ENCODE measurements around the gene KLHL26.

Gene KLHL26

DNA sequence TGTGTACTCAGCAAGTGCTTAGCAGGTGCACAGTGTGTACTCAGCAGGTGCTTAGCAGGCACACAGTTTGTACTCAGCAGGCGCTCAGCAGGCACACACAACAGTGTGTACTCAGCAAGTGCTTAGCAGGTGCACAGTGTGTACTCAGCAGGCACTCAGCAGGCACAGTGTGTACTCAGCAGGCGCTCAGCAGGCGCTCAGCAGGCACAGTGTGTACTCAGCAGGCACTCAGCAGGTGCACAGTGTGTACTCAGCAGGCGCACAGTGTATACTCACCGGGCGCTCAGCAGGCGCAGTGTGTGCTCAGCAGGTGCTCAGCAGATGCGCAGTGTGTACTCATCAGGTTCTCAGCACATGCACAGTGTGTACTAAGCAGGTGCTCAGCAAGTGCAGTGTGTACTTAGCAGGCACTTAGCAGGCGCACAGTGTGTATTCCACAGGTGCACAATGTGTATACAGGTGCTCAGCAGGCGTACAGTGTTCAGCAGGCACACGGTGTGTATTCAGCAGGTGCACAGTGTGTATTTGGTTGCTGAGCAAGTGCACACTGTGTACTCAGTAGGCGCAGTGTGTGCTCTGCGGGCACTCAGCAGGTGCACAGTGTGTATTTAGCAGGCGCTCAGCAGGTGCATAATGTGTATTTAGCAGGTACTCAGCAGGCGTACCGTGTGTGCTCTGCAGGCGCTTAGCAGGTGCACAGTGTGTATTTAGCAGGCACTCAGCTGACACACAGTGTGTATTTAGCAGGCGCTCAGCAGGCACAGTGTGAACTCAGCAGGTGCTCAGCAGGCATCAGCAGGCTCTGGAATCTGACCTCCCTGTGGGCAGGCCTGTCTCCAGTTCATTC lies 61.7 kb downstream of the KLHL26 start:
- H4K20me1 ChIP-seq (ENCODE audit: insufficient read depth, low read length), result peaks cover 50% of the 10 kb centered on the region
- peaks cover 31% of the 10 kb centered on the region for H3K4me1 ChIP-seq (ENCODE audit: low read length)
- TF ChIP-seq, protein P1, sequence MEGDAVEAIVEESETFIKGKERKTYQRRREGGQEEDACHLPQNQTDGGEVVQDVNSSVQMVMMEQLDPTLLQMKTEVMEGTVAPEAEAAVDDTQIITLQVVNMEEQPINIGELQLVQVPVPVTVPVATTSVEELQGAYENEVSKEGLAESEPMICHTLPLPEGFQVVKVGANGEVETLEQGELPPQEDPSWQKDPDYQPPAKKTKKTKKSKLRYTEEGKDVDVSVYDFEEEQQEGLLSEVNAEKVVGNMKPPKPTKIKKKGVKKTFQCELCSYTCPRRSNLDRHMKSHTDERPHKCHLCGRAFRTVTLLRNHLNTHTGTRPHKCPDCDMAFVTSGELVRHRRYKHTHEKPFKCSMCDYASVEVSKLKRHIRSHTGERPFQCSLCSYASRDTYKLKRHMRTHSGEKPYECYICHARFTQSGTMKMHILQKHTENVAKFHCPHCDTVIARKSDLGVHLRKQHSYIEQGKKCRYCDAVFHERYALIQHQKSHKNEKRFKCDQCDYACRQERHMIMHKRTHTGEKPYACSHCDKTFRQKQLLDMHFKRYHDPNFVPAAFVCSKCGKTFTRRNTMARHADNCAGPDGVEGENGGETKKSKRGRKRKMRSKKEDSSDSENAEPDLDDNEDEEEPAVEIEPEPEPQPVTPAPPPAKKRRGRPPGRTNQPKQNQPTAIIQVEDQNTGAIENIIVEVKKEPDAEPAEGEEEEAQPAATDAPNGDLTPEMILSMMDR (IDR thresholded peaks at IDR 0.05; ENCODE audit: low read depth, low read length), result no peak
- TF ChIP-seq EZH2phosphoT487 (IDR thresholded peaks at IDR 0.05; ENCODE audit: low read depth), result no peak
- H3K4me3 ChIP-seq (ENCODE audit: low read length), result no peak overlapping the region
- H3K9me3 ChIP-seq (ENCODE audit: insufficient read depth, low read length), result no peaks in the 10 kb centered on the region
- H3K79me2 ChIP-seq (ENCODE audit: low read length), result peaks cover 8% of the 10 kb centered on the region
- H3K27me3 ChIP-seq (ENCODE audit: low read depth, low read length), result peaks cover 12% of the 10 kb centered on the region
- H2AFZ ChIP-seq (ENCODE audit: low read depth, low read length), result no peak overlapping the region
- H3K4me2 ChIP-seq (ENCODE audit: low read length), result peak overlapping the region; percentile 99; the same call in 1 of the 2 replicates
- H3K9ac ChIP-seq (ENCODE audit: low read length), result no peak overlapping the region
- H3K36me3 ChIP-seq (replicated peaks; ENCODE audit: low read depth, low read length), result no peaks in the 10 kb centered on the region
- H3K27ac ChIP-seq (ENCODE audit: low read length), result no peak overlapping the region

DNA sequence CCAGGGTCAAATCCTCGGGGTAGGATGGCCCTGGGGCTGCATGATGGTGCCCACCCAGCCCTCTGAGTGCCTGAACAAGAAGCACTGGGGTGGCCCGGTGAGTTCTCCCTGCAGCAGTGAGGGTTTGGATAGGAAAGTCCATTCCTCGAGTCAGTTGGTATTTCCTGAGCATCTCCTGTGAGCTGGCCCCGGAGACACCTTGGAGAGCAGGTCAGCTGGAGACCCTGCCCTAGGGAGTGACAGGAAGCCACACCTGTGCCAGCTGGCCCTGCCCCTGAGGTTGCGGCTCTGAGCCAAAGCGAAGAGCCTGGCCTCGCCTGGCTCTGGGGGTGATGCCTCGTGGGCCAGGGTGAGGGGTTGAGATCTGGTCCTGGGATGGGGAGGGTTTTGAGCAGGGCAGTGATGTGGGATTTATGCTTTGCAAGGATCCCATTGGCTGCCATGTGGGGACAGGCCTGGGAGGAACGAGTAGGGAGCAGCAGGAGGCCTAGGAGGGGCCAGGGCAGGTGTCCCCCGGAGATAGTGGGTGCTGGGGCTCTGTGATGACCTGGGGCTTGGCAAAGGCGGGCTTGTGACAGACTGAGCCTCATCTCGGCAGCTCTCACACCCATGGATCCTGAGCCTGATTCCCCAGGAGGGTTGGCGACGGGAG lies 62.7 kb downstream of the KLHL26 start:
- Histone ChIP-seq H2AFZ (ENCODE audit: low read depth, low read length) (no peak overlapping the region), H3K9me3 (ENCODE audit: insufficient read depth, low read length) (no peaks in the 10 kb centered on the region), H3K9ac (ENCODE audit: low read length) (peak overlapping the region; percentile 41), H3K36me3 (replicated peaks; ENCODE audit: low read depth, low read length) (no peaks in the 10 kb centered on the region), H4K20me1 (ENCODE audit: insufficient read depth, low read length) (peaks cover 48% of the 10 kb centered on the region), H3K4me1 (ENCODE audit: low read length) (peaks cover 31% of the 10 kb centered on the region), H3K79me2 (ENCODE audit: low read length) (peaks cover 8% of the 10 kb centered on the region), H3K27me3 (ENCODE audit: low read depth, low read length) (peaks cover 12% of the 10 kb centered on the region), H3K4me3 (ENCODE audit: low read length) (peak overlapping the region; percentile 81), H3K4me2 (ENCODE audit: low read length) (peak overlapping the region; percentile 99), H3K27ac (ENCODE audit: low read length) (peak overlapping the region; percentile 61)
- TF ChIP-seq, protein P1 (IDR thresholded peaks at IDR 0.05; ENCODE audit: low read depth, low read length), result no peak
- no peak for TF ChIP-seq EZH2phosphoT487 (IDR thresholded peaks at IDR 0.05; ENCODE audit: low read depth)

DNA sequence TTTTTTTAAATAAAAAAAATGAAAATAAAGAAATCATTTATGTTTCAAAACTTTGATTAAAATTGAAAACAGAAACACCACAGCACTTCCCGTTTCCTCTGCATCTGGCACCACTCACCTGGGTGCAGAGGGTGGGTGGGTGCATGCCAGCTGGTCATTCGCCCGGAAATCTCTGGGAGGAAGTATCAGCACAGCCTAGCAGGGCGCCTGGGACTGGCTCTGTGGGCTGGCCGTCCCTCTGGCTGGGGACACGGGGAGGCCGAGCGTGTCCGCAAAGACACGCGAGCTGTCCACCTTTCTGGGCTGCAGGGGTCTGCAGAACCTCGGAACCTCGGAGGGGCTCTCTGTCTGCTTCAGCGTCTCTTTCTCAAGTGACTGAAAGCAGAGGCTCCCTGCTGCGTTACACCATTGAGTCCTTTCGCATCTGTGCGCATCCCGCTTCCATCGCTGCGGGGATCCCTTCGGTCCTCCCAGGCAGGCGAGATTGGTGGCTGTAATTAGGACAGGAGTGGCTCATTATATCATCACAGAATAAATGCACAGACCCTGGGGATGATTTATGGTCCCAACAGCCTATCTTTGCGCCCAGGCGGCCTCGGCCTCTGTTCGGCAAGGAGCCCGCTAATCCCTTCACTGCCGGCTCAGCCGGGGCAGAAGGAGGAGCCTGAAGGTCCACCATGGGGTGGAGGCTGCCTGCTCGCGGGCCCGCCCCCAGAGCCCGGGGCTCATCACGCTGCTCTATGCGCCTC lies 63.8 kb downstream of the KLHL26 start:
- H4K20me1 ChIP-seq (ENCODE audit: insufficient read depth, low read length), result peaks cover 46% of the 10 kb centered on the region
- no peak for TF ChIP-seq EZH2phosphoT487 (IDR thresholded peaks at IDR 0.05; ENCODE audit: low read depth)
- TF ChIP-seq, protein P1 (IDR thresholded peaks at IDR 0.05; ENCODE audit: low read depth, low read length), result no peak

More for the DNA sequence above, 63.8 kb downstream of the KLHL26 start:
- Histone ChIP-seq H3K36me3 (replicated peaks; ENCODE audit: low read depth, low read length) (no peaks in the 10 kb centered on the region), H2AFZ (ENCODE audit: low read depth, low read length) (peak overlapping the region; percentile 27; the same call in 1 of the 2 replicates), H3K9me3 (ENCODE audit: insufficient read depth, low read length) (no peaks in the 10 kb centered on the region), H3K4me1 (ENCODE audit: low read length) (peaks cover 31% of the 10 kb centered on the region), H3K27ac (ENCODE audit: low read length) (peak overlapping the region; percentile 78), H3K9ac (ENCODE audit: low read length) (peak overlapping the region; percentile 58), H3K4me3 (ENCODE audit: low read length) (peak overlapping the region; percentile 81), H3K79me2 (ENCODE audit: low read length) (peaks cover 8% of the 10 kb centered on the region), H3K27me3 (ENCODE audit: low read depth, low read length) (peaks cover 12% of the 10 kb centered on the region), H3K4me2 (ENCODE audit: low read length) (peak overlapping the region; percentile 99)
